D721Med (cell line): ENCODE measurements around the gene AGAP2.
A peak's percentile ranks its signal among the peaks of the same experiment; 100 is the strongest.

Experiments
- DNase-seq: peaks from one replicate; pipeline ENCODE4 v3.0.0; 2011; ENCODE audit warnings: low spot score; ENCODE audit not compliant: insufficient read length
- FAIRE-seq: peaks from 2 replicates; lab custom pipeline; 2011; peaks lifted over from hg19 to GRCh38; lab: Jason Lieb, UNC
- TF ChIP-seq, protein P1 (sequence below): IDR thresholded peaks from 2 replicates; pipeline ENCODE4 v1.5.1; 2012; ENCODE audit warnings: mild to moderate bottlenecking, control low read depth; ENCODE audit not compliant: insufficient read depth; ENCODE audit errors: missing control alignments

The AGAP2 gene

DNA sequence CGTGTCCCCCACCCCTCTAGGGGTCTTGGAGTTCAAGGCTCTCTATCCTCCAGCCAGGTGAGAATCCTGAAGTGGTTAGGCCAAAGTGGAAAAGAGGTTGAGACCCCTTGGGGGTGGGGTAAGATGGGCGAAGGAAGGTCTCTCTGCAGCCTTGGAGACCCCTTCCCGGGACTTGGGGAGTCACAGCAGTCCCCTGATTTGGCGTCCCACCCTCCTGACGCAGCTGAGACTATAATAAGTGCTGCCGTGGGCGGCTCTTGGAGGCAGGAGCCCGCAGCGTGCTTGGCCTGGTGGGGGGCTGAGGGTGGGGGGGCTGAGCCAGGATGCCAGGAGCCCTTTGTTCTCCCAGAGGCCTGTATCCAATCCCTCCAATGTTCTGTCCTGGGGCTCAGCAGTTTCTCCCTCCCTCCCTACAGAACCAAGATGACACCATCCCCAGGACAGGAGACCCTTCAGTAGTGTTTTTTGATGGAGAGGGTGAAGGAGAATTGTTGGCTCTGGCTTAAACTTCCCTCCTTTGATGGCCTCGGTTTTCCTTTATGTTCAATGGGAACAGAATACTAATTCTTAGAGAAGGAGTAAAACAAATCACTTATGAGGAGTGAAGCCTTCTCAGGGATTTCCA is 1.5 kb upstream of the AGAP2 start:
- no peak for DNase-seq
- no peak for FAIRE-seq
- TF ChIP-seq, protein P1, sequence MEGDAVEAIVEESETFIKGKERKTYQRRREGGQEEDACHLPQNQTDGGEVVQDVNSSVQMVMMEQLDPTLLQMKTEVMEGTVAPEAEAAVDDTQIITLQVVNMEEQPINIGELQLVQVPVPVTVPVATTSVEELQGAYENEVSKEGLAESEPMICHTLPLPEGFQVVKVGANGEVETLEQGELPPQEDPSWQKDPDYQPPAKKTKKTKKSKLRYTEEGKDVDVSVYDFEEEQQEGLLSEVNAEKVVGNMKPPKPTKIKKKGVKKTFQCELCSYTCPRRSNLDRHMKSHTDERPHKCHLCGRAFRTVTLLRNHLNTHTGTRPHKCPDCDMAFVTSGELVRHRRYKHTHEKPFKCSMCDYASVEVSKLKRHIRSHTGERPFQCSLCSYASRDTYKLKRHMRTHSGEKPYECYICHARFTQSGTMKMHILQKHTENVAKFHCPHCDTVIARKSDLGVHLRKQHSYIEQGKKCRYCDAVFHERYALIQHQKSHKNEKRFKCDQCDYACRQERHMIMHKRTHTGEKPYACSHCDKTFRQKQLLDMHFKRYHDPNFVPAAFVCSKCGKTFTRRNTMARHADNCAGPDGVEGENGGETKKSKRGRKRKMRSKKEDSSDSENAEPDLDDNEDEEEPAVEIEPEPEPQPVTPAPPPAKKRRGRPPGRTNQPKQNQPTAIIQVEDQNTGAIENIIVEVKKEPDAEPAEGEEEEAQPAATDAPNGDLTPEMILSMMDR, result no peak

DNA sequence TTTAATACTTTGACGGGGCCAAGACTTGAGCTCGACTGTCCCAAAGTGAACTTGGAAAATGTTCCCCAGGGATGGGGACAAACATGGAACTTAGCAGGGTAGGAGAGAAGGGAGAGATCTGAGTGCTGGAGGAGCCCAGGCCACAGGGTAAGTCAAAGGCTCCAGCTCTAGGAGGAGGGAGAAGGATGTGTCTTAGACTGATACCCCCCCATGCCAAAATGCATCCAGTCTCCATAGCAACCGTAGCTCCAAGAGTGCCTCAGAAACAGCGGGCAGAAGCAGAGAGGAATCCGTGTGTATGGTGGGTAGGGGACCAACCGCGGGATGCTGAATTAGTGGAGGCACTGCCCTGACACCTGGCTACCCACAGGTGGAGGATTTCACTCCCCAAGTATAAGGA is 845 bp upstream of the AGAP2 start:
- TF ChIP-seq, protein P1, result no peak
- DNase-seq, result no peak
- FAIRE-seq, result no peak

DNA sequence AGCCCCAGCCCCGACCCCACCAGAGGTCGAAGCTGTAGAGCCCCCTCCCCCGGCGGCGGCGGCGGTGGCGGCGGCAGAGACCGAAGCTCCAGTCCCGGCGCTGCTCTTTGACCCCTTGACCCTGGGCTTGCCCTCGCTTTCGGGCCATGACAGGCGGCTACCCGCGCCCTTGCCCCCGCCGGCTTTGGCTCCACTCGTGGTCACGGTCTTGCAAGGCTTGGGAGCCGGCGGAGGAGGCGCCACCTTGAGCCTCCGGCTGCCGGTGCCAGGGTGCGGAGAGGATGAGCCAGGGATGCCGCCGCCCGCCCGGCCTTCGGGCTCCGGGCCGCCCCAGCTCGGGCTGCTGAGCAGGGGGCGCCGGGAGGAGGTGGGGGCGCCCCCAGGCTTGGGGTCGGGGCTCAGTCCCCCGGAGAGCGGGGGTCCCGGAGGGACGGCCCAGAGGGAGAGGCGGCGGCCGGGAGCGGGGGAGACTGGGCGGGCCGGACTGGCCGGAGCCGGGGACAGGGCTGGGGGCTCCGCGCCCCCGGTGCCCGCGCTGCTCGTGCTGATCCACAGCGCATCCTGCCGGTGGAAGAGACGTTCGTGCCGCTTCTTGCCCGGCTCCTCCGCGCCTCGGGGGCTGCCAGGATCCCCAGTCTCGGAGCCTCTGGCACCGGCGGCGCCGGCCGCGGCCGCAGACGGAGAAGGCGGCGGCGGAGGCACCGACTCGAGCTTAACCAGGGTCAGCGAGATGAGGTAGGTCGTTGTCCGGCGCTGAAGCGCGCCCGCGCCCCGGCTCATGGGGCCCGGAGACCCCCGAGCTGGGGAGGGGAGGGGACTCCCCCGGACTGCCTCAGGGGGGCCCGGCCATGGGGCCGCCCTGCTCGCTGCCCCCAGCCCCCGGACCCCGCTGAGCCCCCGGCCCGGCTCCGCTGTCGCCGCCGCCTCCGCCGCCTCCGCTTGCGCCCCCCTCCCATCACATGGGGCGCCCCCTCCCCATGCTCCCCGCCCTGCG is 778 bp downstream of the AGAP2 start:
- TF ChIP-seq, protein P1, result peak; percentile 27
- DNase-seq (no peak), FAIRE-seq (no peak)

DNA sequence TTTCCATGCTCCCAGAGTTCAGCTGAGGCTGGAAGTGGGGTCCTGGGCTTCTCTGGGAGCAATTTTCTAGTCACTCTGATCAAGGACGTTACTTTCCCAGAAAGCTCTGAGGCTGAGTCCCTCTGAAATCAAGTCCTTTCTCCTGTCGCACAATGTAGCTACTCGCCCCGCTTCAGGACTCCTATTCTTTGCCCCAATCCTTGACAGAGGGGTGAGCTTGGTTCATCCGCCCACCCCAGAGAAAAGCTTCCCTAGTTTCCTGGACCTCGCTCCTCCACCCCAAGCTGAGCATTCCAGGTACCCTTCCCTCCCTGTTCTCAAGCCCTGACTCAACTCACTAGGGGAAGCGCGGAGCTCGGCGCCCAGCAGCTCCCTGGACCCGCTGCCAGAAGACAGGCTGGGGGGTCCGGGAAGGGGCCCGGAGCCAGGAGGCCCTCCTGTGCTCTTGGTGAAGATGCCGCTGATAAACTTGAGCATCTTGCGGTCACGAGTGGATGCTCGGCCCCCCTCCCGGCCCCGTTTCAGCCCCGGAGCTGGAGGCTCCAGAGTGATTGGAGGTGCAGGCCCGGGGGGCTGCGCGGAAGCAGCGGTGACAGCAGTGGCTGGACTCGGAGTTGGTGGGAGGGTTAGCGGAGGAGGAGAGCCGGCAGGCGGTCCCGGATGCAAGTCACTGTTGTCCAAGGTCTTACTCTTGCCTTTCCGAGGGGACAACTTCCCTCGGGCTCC is 1.6 kb downstream of the AGAP2 start:
- FAIRE-seq, result no peak
- TF ChIP-seq, protein P1, result no peak
- DNase-seq, result no peak

DNA sequence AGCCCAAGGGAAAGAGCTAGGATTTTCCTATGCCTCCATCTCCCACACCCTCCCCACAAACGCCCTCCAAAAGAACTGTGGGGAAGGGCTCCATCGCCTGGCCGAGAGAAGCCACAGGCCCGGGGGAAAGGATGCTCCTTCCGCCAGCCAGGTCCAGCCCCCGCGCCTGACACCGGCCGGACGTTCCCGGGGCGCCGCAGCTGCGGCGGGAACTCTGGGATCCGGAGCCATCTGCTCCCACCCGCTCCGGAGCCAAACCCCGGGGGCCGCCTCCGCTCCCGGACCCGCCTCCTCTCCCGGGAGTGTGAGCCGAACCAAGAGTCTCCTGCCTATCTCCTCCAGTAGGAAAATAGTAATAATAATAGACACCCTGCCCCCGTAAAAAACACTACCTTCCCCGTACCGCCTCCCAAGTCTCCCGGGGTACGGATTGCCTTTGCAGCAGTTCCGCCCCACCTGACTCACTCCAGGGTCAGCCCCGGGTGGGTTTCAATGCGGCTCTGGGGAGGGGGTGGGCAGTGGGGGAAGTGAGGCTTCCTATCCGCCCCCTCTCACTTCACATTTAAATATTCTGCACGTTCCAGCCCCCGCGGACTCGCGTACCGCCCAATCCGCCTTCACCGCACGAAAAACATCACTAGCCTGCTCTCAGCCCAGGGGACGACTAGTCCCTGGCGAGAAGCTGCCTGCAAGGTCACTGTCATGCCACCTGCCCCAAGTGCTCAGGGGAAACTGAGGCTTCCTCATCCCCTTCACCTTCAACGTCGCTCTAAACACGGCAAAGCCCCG is 2.4 kb downstream of the AGAP2 start:
- no peak for DNase-seq
- TF ChIP-seq, protein P1, result peak; percentile 24
- FAIRE-seq, result no peak

DNA sequence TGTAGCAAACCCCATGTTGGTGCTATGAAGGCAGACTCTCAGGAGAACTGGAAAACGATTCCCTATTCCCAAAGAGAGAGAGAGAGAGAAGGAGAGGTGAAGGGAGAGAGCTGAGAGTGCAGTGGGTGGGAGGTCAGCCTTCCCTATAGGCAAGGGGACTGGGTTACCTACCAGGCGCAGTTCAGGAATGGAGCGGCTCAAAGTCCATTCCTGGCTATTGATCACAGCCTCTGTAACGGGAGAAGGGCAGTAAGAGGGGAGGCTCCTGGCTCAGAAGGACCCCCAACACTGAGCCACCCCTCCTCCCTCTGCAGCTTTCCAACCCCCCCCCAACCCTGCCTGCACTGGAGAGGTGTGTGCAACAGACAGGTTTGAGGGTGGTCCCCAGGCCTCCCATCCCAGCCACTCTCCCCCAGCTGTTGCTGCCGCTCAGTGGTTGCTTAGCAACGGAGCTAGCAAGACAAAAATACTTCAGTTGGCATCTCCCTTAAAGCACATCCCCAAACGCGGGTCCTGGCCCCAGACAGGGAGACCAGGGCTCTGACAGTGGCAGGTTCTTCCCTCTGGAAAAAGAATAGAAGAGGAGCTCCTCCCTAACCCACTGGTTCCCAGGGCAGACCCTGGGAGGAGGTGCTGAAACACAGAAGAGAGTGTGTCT is 3.2 kb downstream of the AGAP2 start:
- DNase-seq (no peak), FAIRE-seq (no peak)
- TF ChIP-seq, protein P1, result no peak
